ENCODE data around the gene TMEM181. TPM values are rescaled to one million over a fixed set of nuclear protein-coding genes. Genes with fewer than 3 reads are reported as not detected.

Gene TMEM181
- total and polyA plus RNA-seq, 2 of the 13 experiments (the other 11 are each of a cell fraction or from before 2014, with no cell fraction given), result 59.1 to 108 TPM

DNA sequence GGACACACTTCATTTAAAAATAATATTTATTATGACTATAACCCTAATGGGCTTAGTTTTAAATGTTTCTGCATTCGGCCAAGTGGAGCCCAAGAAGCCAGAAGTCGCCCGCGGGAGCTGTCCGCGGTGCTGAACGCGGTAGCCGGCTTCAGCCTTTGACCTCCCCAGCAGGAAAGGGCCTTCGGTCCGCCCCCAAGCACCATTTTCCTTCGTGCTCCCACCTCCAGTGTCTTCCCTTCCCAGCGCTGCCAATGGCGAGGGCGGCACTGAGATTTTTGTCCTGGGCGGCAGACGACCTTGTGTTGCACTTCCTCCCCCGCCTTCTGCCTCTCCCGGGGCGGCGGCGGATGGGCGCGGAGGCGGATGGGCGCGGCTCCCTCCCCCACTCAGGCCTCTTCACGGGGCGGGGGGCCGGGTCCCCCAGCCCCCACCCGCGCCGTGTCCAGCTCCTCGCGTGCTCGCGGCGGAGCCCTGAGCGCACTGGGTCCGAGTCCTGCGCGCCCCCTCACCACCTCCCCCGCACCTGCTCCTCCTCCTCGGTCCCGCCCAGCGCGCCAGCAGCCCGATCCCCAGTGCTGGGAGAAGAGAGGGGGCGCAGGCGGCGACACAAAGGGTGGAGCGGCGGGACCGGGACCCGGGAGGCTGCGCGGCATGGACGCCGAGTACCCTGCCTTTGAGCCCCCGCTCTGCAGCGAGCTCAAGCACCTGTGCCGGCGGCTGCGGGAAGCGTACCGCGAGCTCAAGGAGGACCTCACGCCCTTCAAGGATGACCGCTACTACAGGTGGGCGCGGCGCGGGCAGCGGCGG lies 23.6 kb upstream of the TMEM181 start (continued):
- TF ChIP-seq TRAFD1 (CRISPR knock-in tag; IDR thresholded peaks at IDR 0.05; ENCODE audit: borderline replicate concordance) (peak; percentile 69; the same call in 1 of the 2 replicates), ZSCAN9 (CRISPR knock-in tag; IDR thresholded peaks at IDR 0.05; ENCODE audit: borderline replicate concordance) (peak; percentile 100), ZNF564 (CRISPR knock-in tag; IDR thresholded peaks at IDR 0.05) (peak; percentile 82), ZZZ3 (CRISPR knock-in tag; IDR thresholded peaks at IDR 0.05; ENCODE audit: borderline replicate concordance) (peak; percentile 68; the same call in 1 of the 2 replicates), CC2D1A (CRISPR knock-in tag; IDR thresholded peaks at IDR 0.05) (0 out of 2 replicates have a peak, but pooled peaks have one; percentile 85), KLF6 (CRISPR knock-in tag; IDR thresholded peaks at IDR 0.05) (peak; percentile 100), ZNF782 (CRISPR knock-in tag; IDR thresholded peaks at IDR 0.05; ENCODE audit: borderline replicate concordance) (peak; percentile 26; the same call in 1 of the 2 replicates), MED8 (CRISPR knock-in tag; IDR thresholded peaks at IDR 0.05; ENCODE audit: insufficient replicate concordance) (no peak), LCORL (IDR thresholded peaks at IDR 0.05) (no peak), LCORL (CRISPR knock-in tag; IDR thresholded peaks at IDR 0.05) (peak; percentile 83), TCF7L2 (IDR thresholded peaks at IDR 0.05; ENCODE audit: low read depth, low read length) (no peak), ZNF136 (CRISPR knock-in tag; IDR thresholded peaks at IDR 0.05; ENCODE audit: low read depth) (peak; percentile 98; the same call in 1 of the 2 replicates), ZNF572 (CRISPR knock-in tag; IDR thresholded peaks at IDR 0.05) (peak; percentile 65; the same call in 1 of the 2 replicates), IKZF4 (CRISPR knock-in tag; IDR thresholded peaks at IDR 0.05; ENCODE audit: borderline replicate concordance, low read depth, not compliant biosample characterization) (peak; percentile 94), ZNF225 (CRISPR knock-in tag; IDR thresholded peaks at IDR 0.05) (no peak), SP4 (CRISPR knock-in tag; IDR thresholded peaks at IDR 0.05) (peak; percentile 53; the same call in 1 of the 2 replicates), MBD4 (IDR thresholded peaks at IDR 0.05; ENCODE audit: borderline replicate concordance, low read length) (no peak), HNRNPUL1 (IDR thresholded peaks at IDR 0.05; ENCODE audit: low read depth, low read length) (no peak), UBTF (CRISPR knock-in tag; IDR thresholded peaks at IDR 0.05) (peak; percentile 86), ZNF253 (CRISPR knock-in tag; IDR thresholded peaks at IDR 0.05; ENCODE audit: borderline replicate concordance) (peak; percentile 82), SMARCC2 (IDR thresholded peaks at IDR 0.05) (peak; percentile 83; the same call in 1 of the 2 replicates)
- TF ChIP-seq, protein P1, sequence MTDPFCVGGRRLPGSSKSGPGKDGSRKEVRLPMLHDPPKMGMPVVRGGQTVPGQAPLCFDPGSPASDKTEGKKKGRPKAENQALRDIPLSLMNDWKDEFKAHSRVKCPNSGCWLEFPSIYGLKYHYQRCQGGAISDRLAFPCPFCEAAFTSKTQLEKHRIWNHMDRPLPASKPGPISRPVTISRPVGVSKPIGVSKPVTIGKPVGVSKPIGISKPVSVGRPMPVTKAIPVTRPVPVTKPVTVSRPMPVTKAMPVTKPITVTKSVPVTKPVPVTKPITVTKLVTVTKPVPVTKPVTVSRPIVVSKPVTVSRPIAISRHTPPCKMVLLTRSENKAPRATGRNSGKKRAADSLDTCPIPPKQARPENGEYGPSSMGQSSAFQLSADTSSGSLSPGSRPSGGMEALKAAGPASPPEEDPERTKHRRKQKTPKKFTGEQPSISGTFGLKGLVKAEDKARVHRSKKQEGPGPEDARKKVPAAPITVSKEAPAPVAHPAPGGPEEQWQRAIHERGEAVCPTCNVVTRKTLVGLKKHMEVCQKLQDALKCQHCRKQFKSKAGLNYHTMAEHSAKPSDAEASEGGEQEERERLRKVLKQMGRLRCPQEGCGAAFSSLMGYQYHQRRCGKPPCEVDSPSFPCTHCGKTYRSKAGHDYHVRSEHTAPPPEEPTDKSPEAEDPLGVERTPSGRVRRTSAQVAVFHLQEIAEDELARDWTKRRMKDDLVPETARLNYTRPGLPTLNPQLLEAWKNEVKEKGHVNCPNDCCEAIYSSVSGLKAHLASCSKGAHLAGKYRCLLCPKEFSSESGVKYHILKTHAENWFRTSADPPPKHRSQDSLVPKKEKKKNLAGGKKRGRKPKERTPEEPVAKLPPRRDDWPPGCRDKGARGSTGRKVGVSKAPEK (CRISPR knock-in tag; IDR thresholded peaks at IDR 0.05; ENCODE audit: borderline replicate concordance), result no peak

Data from HepG2 (cell line).